Measurements from ENCODE around the gene NR4A2.

The NR4A2 gene

DNA sequence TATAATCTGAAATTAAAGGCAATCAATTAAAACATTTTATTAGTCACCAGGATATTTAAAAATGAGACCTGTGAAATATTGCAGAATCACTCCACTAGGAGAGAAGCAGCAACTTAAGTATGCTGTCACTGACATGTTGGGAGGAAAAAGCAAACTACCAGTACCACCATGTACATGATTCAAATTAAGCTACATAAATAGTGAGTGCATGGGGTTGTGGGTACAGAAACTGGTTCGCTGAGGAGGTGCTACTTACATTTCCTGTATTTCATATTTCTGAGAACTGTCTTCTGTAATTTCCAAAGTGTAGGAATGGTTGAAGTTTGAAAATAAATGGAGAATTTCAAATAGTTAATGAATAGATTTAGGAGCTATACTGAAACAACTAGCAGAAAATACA, 7.9 kb upstream of the NR4A2 start:
- DNase-seq (ENCODE audit: low spot score): no peak

DNA sequence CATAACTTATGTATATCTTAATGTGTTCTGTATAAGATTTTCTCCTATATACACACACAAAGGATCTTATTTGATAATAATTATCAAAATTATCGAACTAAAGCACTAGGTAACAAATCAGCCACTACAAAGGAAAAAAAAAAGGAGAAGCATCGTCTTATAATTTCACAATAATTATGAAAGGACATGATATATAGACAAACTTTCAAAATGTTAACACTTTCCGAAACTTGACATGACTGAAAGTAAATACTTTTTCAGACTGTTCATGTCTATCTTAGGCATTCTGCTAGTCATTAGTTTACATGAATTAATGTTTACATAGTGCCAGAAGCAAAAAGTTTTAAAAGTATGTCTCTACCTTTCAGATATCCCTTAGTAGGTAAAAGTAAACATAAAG, 7.3 kb upstream of the NR4A2 start:
- no peak for DNase-seq (ENCODE audit: low spot score)

DNA sequence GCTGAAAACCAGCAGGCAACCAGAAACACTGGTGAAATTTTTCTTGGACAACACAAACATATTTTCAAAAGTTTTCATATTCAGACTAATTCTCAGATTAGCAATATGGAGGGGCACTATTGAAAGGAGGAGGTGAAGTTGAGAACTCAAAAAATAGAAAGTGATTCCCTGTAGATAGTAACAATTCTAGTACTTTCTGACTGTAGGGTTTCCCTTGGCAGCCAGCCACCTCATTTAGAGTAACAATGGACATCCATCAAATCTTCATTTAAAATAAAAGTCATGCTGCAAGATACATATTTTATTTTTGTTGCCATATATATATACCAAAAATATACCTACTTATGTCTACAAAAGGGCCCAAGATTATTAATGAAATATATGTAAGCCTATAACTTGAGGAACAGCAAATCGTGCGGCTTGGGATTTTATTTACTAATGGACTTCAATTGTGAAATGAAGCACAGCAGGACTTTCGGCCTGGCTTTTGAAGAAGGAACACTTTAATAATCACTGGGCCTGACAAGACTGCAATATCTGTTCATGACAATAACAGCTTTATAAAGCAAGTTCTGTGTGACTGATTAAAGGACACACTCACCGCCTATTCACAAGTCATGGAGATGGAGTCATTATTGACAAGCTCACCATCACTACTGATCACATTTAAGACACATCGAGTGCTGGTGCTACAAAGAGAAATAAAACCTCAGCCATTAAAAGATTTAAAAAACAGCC, 6.8 kb upstream of the NR4A2 start:
- peak; percentile 79 for DNase-seq (ENCODE audit: low spot score)

DNA sequence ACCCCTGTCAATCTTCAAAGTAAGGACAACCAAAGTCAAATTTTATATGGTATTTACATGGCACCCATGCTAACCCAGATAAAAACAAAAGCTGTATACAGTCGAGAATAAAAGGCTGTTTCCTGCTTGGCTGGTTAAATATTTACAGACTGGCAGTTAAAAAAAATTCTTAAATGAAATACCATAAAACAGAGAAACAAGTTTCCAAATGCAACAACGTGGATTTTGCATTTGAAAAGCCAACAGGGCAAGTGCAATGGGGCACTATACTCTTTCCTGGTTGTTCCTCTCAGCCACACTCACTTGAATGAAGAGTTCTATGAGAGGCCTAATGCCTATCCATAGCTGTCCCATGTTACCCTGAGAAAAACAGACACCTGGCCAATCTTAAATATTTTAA, 6.1 kb upstream of the NR4A2 start:
- peak; percentile 69 for DNase-seq (ENCODE audit: low spot score)

DNA sequence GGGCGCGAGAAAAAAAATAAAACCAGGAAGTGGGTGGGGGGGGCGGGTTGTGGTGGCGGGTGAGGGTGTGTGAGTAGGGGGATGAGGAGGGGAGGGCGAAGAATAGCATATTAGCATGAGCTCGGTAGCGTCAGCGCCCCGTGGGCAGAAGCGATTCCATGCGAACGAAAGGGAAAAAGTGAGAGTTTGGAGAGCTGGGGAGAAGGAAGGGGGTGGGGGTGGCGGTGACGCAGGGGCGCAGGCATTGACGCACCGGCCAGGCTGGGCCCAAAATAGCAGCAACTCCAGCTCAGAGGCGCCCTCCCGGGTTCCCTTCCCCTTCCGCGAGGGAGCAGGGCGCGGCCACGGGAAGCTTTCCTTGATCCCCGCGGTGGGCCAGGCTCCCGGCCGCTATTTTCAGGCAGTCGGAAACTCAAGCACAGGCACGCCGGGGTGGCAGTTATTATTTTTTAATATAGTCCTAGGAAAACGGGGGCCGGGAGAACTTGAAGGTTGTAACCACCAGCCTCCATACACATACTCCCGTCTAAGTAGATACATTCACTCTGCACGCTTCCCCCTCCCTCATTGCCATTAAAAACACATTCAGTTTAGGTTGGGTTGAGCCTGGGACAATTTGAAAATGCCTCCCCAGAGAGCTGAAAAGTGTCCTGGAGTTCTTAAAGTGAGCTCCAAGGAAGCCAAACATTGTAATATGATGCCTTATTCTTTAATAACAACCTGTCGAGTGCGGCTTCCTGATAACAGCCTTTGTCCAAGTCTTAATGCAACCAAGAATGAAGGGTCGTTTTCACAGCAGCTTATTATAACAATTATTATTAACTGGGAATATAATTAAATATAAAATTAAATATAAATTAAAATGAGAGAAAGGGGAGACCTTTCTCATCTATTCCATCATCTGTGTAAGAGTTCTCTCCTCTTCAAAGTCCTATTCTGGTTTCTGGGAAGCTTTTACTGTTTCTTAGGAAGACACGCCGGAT, 2.3 kb upstream of the NR4A2 start:
- peak; percentile 86 for DNase-seq (ENCODE audit: low spot score)

DNA sequence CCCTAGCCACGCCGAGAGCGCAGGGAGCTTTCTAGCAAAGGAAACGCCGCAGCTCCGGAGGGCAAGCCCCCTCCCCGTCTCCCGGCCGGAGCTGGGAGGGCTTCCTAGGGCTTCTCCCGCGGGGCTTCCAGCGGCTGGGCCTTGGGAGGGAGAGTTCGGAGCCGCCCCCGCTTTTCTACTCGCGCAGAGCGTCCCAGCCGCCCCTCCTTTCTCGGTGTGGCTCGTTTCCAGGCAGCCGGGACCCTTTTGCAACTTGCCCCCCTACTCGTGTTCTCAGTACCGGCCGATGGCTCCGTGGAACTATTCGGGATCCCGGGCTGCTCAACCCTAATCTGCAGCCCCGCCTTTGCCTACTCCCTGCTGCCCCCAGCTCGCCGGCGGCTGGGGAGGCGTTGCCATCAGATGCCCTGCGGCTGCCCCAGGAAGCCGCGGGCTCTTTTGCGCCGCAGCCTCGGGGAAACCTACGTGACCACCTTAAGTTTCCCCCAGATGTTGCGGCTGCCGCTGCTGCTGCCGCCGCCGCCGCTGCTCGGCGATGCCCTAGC, 1.5 kb upstream of the NR4A2 start:
- peak; percentile 72 for DNase-seq (ENCODE audit: low spot score)

DNA sequence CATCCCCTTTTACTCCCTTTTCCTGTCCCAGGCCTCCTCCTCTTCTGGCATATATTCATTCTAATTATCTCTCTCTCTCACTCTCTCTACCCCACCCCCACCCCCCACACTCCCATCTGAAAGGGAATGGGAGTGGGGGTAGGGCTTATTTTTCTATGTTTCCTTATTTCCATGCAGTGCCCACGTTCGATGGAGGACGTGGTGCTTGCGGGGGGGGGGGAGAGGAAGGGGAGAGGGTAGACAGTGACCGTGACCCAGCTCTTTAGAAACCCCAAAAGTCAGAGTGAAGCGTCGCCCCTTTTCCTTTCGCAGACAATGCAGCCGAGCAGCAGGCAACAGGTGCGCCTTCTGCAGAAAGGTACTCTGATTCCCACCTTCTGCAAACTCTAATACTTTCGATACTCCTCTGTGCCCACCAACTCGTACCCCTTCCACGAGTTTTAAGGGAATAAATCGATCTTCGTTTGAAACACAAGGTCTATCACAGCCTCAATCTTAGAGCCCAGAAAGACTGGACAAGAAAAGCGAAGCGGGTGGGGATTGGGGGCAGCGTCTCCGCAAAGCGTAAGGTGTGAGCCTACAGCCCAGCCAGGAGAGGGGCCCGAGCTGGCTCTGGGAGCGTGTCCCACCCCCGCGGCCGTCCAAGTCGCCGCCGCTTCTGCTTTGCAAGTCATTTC, 891 bp upstream of the NR4A2 start:
- DNase-seq (ENCODE audit: low spot score): peak; percentile 36

DNA sequence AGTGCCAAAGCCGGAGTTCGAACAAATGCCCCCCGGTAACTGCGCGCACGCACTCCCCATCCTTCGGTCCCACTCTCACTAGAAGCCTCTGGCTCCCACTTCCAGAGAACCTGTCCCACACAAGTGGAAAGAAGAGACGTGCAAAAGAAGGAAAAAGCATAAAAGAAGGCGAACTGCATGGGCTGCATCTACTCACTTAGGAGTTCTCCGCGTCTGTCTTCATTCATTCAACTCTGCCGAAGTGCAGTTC, 312 bp downstream of the NR4A2 start:
- DNase-seq (ENCODE audit: low spot score): no peak

DNA sequence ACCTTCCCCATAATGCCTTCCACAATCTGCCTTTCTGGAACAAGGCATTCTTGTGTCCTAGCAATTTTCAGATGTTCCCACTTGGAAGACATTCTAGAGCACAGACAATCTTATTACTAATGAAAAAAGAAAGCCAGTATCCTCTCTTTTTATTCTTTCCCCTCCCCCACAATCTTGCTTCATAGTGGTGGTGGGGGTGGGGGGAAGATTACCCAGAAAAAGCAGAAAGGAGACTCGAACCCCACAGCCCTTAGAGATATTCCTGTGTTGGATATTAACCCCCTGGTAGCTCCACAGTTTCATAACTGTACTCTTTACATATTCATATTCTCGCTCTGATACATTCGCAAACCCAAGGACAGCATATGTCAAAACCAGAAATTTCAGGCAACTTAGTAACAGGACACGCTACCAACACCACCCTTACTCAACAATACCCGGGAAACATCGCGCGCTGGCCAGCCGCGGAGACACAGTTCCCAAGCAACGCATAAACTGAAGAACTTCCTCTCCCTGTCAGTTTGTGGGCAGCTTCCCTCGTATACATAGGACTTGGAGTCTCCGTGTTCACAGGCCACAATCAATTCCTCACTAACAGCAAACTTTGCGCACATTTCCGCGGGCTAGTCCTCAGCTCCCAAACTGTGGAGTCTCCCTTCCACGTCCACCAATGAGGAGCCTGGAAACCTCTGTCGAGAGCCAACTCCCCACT, 793 bp downstream of the NR4A2 start:
- peak; percentile 65 for DNase-seq (ENCODE audit: low spot score)

DNA sequence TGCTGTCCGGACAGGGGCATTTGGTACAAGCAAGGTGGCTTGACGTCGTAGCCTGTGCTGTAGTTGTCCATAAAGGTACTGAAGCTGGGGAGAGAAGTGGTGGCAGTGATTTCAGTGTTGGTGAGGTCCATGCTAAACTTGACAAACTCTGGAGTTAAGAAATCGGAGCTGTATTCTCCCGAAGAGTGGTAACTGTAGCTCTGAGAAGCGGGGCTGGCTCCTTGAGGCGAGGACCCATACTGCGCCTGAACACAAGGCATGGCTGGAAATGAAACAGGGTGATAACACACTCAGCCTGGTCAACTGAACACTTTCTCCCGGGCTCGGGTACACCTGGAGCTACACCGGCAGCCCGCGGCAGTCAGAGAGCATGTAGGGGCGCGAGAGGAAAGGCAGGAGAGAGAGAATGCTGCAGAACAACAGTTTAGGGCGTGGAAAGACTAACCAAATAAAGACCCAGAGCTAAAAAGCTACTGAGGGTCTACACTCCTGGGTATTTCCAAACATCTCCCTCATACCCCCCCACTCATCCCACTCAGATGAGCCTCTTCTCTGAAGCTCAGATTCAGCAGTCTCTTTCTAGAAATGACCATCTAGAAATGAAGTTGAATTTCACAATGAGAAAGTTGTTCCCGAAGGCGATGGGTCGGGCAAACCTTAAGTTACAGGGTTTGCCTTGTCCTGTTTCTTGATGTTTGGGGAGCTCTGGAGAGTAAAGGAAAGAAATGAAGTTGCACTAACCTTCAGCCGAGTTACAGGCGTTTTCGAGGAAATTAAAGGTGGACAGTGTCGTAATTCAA, 2.4 kb downstream of the NR4A2 start:
- no peak for DNase-seq (ENCODE audit: low spot score)

DNA sequence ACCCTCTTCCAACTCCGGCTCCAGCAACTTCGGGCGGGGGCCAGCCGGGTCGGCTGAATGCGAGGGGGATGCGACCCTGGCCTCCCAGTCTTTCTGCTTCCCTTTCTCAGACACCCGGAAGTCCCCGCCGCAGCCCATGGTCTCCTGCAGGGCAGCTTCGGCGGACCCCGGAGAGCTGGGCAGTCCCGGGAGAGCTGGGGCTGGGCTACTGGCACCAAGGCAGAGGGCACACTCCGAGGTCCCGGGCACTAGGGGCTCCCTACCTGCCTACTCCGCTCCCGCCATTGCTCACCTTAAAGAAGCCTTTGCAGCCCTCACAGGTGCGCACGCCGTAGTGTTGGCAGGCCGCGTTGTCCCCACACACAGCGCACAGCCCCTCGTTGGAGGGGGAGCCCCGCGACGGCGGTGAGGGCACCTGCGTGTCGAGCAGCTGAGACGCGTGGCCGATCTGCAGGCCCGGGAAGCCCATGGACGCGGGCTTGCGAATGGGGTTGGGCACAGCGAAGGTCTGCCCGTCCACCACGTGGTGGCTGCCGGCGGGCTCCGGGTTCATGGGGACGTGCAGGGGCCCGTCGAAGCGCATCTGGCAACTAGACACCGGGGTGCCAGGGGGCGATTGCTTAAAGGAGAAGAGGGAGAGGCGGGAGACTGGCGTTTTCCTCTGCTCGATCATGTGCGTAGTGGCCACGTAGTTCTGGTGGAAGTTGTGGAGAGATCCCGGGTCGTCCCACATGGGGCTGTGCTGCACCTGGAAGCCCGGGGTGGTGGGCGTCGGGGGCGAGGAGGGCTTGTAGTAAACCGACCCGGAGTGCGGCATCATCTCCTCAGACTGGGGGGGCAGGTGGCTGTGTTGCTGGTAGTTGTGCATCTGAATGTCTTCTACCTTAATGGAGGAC, 3.2 kb downstream of the NR4A2 start:
- DNase-seq (ENCODE audit: low spot score): no peak

DNA sequence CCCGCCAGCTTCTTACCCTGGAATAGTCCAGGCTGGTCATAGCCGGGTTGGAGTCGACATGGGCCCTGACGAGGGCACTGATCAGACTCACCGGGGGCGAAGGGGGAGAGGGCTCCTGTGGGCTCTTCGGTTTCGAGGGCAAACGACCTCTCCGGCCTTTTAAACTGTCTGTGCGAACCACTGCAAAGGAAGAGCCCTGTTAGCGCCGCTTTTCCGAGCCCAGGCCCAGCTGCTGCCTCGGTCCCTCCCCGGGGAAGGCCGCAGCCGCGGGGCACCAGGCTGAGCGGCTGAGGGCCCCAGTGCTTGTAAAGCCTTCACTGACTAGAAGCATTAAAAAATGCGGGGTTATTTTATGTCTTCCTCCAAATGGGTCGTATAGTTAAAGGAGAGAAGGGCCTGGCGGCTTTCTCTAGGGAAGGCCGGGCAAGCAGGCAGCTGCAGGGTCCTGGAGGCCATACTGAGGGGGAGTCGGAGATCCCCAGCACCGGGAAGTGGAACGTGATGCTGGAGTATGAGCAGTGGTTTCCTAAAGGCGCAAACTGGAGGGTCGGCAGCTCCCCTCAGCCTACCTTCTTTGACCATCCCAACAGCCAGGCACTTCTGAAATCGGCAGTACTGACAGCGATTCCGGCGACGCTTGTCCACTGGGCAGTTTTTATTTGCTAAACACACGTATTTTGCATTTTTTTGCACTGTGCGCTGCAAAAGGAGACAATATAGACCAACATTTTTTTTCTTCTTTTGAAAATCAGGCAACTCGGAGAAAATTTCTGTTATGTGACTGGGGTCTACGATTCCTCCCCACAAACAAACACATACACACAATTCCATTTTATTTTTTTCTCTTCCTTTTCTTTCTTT, 4.5 kb downstream of the NR4A2 start:
- DNase-seq (ENCODE audit: low spot score): no peak

DNA sequence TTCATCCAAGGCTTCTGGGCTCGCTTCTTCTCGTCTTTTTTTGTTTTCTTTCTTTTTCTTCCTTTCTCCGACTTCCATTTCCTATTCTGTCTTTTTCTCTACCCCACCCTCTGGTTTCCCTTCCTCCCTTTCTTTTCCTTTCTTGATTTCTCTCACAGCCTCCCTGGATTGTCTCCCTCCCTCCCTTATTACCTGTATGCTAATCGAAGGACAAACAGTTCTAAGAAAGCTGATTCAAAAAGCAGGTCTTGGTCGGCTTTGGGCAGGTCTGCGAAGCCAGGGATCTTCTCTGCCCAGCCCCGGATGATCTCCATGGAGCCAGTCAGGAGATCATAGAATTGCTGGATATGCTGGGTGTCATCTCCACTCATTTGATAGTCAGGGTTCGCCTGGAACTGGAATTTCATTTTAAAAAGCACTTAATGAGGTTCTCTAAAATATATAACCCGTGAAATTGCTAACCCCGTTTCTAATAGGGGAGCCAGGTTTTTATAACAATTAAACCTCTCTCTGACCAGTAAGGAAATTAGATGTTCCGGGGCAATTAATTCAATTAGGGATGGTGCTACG, 5.9 kb downstream of the NR4A2 start:
- DNase-seq (ENCODE audit: low spot score): no peak

DNA sequence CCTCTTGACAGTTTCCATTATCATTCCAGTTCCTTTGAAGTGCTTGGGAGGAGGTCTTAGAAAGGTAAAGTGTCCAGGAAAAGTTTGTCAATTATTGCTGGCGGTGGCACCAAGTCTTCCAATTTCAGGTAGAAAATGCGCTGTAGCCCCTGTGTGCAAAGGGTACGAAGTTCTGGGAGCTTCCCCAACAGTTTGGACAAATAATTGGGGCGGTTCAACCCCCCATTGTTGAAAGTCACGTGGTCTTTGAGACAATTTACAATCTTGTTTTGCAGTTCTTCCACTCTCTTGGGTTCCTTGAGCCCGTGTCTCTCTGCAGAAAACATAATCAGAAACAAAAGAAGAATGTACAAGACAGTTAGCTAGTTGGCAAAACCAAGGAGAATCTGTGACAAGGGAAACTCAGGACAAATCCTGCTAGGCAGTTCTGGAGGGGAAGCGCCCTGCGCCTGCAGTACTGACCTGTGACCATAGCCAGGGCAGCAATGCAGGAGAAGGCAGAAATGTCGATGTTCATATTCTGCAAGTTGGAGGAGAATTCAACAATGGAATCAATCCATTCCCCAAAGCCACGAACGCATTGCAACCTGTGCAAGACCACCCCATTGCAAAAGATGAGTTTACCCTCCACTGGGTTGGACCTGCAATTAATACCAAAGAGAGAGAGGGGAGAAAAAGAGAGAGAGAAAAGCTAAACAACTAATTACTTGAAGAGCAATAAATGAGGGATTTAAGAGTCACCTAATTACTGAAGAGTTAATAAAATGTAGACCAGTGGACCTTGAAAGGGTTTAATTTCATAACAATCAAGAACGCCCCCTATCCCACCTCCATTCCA, 6.6 kb downstream of the NR4A2 start:
- DNase-seq (ENCODE audit: low spot score): no peak

DNA sequence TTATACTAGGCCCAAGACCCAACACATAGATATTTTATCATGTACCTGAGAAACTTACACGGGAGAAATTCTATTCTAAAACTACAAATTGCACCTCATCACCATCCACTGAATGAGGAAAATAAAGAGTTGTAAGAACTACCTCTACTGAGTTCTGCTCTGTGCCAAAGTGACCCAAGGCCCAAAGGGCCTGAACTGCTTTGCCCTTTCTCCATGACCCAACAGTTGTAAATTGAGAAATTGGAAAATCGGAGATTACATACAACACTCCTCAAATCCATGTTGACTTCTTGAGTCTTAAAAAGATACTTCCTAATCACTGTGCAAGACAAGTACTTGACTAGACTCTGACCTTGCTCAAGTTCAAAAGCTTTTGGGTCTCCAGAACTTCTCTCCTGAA, 8.8 kb downstream of the NR4A2 start:
- no peak for DNase-seq (ENCODE audit: low spot score)

DNA sequence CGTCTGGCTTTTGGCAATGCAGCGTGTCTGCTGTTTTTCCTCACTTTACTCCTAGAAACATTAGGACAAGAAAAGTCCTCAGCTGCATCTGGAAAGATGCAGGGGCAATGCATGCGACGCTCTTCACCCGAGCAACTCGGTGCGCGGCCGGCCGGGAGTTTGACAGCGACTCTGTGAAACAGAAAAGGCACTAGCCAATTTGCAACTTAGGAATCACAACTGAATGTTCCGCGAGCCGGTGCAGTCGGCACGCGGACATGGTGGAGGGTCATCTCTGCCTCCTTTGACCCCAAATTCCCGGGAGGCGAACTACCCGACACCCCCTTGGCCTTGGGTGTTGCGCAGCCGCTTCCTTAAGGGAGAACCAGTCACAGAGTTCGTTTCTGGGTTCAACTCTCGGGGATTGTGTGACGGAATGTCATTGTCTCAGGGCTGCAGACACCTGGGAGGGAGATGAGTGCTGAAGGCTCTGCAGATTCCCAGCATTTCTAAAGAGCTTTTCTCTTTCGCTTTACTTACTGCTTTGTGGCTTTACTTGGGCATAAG, 9.8 kb downstream of the NR4A2 start:
- no peak for DNase-seq (ENCODE audit: low spot score)

DNA sequence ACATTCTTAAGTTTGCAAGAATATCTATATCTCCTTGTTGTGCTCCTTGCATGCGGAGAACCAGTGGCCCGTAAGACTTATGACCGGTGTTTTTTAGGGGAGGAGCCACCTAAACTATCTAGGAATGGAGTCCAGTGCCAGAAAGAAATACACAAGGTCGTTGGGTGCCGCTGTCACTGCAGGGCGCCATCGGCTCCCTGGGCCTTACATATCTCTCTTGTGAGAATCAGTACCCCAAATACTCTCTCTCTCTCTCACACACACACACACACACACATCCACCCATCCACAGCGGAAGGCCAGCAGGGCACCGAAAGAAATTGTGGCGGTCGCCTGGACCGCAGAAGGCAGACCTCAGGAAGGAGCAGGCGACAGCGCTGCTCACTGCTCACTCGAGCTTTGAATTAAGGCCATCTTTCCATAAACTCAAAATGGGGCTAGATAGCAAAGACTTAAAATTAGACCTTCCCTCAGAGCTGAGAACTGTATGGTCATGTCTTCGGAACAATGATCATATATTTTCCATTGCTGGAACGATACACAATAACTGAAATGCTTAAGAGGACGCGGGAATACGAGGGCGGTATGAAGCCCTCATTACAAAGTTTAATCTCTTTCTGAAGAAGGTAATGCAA, 10.4 kb downstream of the NR4A2 start:
- no peak for DNase-seq (ENCODE audit: low spot score)
